ENCODE data around the gene TMEM35B. TPM values are rescaled to one million over a fixed set of nuclear protein-coding genes. Genes with fewer than 3 reads are reported as not detected.

TMEM35B gene
- 61.8 and 63.0 TPM in 2 replicates for total RNA-seq

DNA sequence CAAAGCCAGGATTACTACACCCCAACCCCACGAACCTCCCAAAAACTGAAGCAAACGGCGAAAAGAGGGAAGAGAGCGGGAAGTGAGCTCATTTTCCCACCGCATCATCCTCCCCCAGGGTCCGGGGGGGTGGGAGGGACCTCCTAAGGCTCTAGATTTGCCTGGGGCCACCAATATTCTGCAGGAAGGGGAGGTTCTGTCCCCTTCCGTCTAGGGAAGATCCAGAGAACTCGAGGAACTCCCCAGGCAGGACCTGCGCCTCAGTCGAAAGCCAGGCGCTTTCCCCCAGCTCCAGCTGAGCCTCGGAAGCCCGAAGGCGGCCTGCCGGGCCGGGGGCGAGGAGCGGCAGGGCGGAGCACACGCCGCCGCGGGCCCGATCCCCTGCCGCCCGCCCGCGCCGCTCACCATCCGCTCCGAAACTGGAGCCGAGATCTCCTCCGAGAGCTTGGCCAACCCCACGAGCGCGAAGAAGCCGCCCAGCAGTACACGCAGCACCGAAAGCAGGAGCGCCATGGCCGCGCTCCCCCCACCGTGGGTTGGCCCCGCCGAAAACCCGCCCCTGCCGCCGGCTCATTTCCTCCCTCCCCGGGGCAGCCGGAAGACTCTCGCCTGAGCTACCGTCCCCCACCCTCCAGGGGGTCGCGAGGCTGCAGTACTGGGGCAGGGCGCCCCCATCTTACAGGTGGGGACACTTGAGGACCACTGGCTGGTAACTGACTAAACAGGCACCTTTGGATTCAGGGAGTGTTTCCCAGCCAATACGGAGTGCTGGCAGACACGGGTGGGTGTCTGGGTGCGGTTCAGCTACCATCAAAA is at the start of gene TMEM35B:
Gene TMEM35B (minus strand): TSS at position 555 of the 816 bp plus-strand sequence. CDS start 42 bp downstream, at position 513.

Other genes starting within 250 kb of the TMEM35B start
- gene GJB5, start 230.3 kb downstream of the TMEM35B start, total RNA-seq: not detected in 2 replicates
- not detected in 2 replicates for gene GJB4, start 225.6 kb downstream of the TMEM35B start, total RNA-seq
- gene GJB3, start 204.1 kb downstream of the TMEM35B start, total RNA-seq: not detected in 2 replicates
- 1.4 and 3.1 TPM in 2 replicates for gene GJA4, start 192.3 kb downstream of the TMEM35B start, total RNA-seq
- gene SMIM12, start 125.6 kb downstream of the TMEM35B start, total RNA-seq: 25.4 and 40.6 TPM in 2 replicates
- 0.12 TPM in 1 of 2 replicates, not detected in the other for gene DLGAP3, start 55.7 kb downstream of the TMEM35B start, total RNA-seq
- 10.4 and 10.7 TPM in 2 replicates for gene ZMYM6, start 46.6 kb upstream of the TMEM35B start, total RNA-seq
- 11.2 and 16.8 TPM in 2 replicates for gene ZMYM1, start 94.0 kb upstream of the TMEM35B start, total RNA-seq
- 69.1 and 78.2 TPM in 2 replicates for gene SFPQ, start 207.8 kb upstream of the TMEM35B start, total RNA-seq

All from cardiac ventricle fibroblast (primary cell).